Lower lobe of right lung (tissue), 2 donors: ENCODE data around the gene UVSSA. TPM values are rescaled to one million over a fixed set of nuclear protein-coding genes. Genes with fewer than 3 reads are reported as not detected.

Experiments used
- ATAC-seq, 2 donors: fragments of 200-7000 bp; cut with Tn5 transposase; one replicate each; pipeline ENCODE4 v1.9.1; 2020 to 2022; ENCODE audit warnings: mild to moderate bottlenecking in 2 of 2, moderate library complexity in 2 of 2
- DNase-seq: peaks from one replicate; pipeline ENCODE4 v3.0.0-alpha.2; 2020
- H3K27ac ChIP-seq: fragments of 200-600 bp; one replicate; pipeline ENCODE4 v1.8.0; 2022
- H3K27me3 ChIP-seq: fragments of 200-600 bp; one replicate; pipeline ENCODE4 v1.8.0; 2022; ENCODE audit warnings: low read depth
- H3K36me3 ChIP-seq: fragments of 200-600 bp; one replicate; pipeline ENCODE4 v1.8.0; 2022; ENCODE audit warnings: mild to moderate bottlenecking
- H3K4me1 ChIP-seq: fragments of 200-600 bp; one replicate; pipeline ENCODE4 v1.8.0; 2022
- H3K4me3 ChIP-seq: fragments of 200-600 bp; one replicate; pipeline ENCODE4 v1.8.0; 2022; ENCODE audit warnings: mild to moderate bottlenecking
- H3K9me3 ChIP-seq: fragments of 200-600 bp; one replicate; pipeline ENCODE4 v1.8.0; 2022
- CTCF ChIP-seq: fragments of 200-600 bp; IDR thresholded peaks from one replicate; pipeline ENCODE4 v1.8.0; 2022; ENCODE audit warnings: antibody characterized with exemption, mild to moderate bottlenecking
- intact Hi-C: fragments of 100-400 bp; cut with DNase I; formaldehyde crosslinking; loops from one replicate; pipeline ENCODE4 v1.11.0; 2022
- total RNA-seq: library from RNA; stranded (reverse); fragmentation: NEBNext Ultra II Directional; extraction: Animal tissue kit (Norgen Biotek cat#: 25700); gene quantifications from one replicate; pipeline ENCODE4 v1.2.1, GENCODE V29; 2021
- donor health status: DM: no; HTN: yes; CAD: no; lungs with severe emphysema.

The UVSSA gene
- total RNA-seq, 1 donor from 2014 or later, result 27.9 TPM

DNA sequence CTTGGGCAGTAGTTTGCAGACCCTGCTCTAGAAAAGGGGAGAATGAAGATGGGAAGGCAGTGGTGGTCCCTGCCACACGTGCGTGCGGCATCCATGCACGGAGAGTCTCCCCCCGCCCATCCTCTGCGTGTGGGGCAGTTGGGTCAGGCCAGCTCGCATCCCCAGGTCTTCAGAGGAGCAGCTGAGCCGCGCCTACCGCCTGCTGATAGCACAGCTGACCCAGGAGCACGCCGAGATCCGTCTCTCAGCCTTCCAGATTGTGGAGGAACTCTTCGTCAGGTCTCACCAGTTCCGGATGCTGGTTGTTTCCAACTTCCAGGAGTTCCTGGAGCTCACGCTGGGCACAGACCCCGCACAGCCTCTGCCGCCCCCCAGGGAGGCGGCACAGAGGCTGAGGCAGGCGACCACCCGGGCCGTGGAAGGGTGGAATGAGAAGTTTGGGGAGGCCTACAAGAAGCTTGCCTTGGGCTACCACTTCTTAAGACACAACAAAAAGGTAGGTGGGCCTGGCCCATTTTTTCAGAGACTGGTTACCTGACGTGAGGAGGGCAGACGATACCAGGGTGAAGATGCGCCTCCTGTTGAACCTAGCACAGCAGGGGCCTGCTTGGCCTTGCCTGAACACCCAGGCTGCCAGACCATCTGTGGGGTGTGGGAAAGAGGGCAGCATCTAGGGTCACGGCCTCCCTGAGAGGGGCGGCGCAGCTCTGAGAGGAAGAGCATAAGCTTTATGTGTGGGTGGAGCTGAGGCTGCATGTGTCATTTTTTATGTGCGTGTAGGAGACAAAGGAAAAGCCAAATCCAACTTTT, 2.6 kb downstream of the UVSSA start:
- Histone ChIP-seq H3K9me3 (no peaks in the 10 kb centered on the region), H3K36me3 (peaks cover 43% of the 10 kb centered on the region), H3K4me1 (peaks cover 45% of the 10 kb centered on the region), H3K27ac (peak overlapping the region; percentile 100), H3K4me3 (no peak overlapping the region), H3K27me3 (no peaks in the 10 kb centered on the region)
- no peak for DNase-seq
- TF ChIP-seq CTCF, result no peak
- no peak for ATAC-seq
- intact Hi-C loops, result no loop called here

GRCh38 chr4:1350169-1350520, 3.1 kb downstream of the UVSSA start:
- DNase-seq (no peak), ATAC-seq (no peak)
- Histone ChIP-seq H3K4me1 (peaks cover 40% of the 10 kb centered on the region), H3K36me3 (peaks cover 49% of the 10 kb centered on the region), H3K9me3 (no peaks in the 10 kb centered on the region), H3K27me3 (no peaks in the 10 kb centered on the region), H3K27ac (no peak overlapping the region), H3K4me3 (no peak overlapping the region)
- no peak for TF ChIP-seq CTCF
- intact Hi-C loops, result no loop called here

GRCh38 chr4:1351854-1352566, 5.0 kb downstream of the UVSSA start:
- DNase-seq (peak; percentile 92), ATAC-seq (peak; percentile 51 to 54)
- H3K36me3 ChIP-seq, result peaks cover 62% of the 10 kb centered on the region
- no peaks in the 10 kb centered on the region for H3K27me3 ChIP-seq
- H3K4me1 ChIP-seq, result peaks cover 32% of the 10 kb centered on the region
- intact Hi-C loops, result no loop called here
- no peaks in the 10 kb centered on the region for H3K9me3 ChIP-seq
- H3K27ac ChIP-seq, result no peak overlapping the region
- H3K4me3 ChIP-seq, result no peak overlapping the region
- peak; percentile 98 for TF ChIP-seq CTCF

DNA sequence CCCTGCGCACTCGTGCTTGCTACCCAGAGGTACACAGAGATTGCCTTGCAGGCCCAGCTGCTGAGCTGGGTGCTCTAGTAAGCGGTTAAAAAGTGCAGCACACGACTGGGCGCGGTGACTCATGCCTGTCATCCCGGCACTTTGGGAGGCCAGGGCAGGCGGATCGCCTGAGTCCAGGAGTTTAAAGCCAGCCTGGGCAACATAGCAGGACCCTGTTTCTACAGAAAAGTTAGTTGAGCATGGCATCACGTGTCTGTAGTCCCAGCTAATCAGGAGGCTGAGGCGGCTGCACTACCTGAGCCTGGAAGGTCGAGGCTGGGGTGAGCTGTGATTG, 5.5 kb downstream of the UVSSA start:
- intact Hi-C loops, result no loop called here
- no peak for TF ChIP-seq CTCF
- no peak overlapping the region for H3K27ac ChIP-seq
- no peak for DNase-seq
- no peaks in the 10 kb centered on the region for H3K9me3 ChIP-seq
- no peak for ATAC-seq
- peaks cover 66% of the 10 kb centered on the region for H3K36me3 ChIP-seq
- peaks cover 32% of the 10 kb centered on the region for H3K4me1 ChIP-seq
- no peaks in the 10 kb centered on the region for H3K27me3 ChIP-seq
- no peak overlapping the region for H3K4me3 ChIP-seq

GRCh38 chr4:1353186-1354055, 6.4 kb downstream of the UVSSA start:
- no peak overlapping the region for H3K4me3 ChIP-seq
- ATAC-seq, result no peak

More at GRCh38 chr4:1353186-1354055, 6.4 kb downstream of the UVSSA start:
- no peaks in the 10 kb centered on the region for H3K27me3 ChIP-seq
- intact Hi-C loops, result no loop called here
- H3K4me1 ChIP-seq, result peaks cover 23% of the 10 kb centered on the region
- H3K27ac ChIP-seq, result no peak overlapping the region
- no peak for TF ChIP-seq CTCF
- no peaks in the 10 kb centered on the region for H3K9me3 ChIP-seq
- peaks cover 75% of the 10 kb centered on the region for H3K36me3 ChIP-seq
- no peak for DNase-seq
